Brain pericyte (primary cell): ENCODE measurements around the gene GTPBP1.

Source experiments
- DNase-seq: peaks from one replicate; pipeline ENCODE4 v3.0.0-alpha.2; 2012; ENCODE audit warnings: low read depth, low spot score

The GTPBP1 gene

DNA sequence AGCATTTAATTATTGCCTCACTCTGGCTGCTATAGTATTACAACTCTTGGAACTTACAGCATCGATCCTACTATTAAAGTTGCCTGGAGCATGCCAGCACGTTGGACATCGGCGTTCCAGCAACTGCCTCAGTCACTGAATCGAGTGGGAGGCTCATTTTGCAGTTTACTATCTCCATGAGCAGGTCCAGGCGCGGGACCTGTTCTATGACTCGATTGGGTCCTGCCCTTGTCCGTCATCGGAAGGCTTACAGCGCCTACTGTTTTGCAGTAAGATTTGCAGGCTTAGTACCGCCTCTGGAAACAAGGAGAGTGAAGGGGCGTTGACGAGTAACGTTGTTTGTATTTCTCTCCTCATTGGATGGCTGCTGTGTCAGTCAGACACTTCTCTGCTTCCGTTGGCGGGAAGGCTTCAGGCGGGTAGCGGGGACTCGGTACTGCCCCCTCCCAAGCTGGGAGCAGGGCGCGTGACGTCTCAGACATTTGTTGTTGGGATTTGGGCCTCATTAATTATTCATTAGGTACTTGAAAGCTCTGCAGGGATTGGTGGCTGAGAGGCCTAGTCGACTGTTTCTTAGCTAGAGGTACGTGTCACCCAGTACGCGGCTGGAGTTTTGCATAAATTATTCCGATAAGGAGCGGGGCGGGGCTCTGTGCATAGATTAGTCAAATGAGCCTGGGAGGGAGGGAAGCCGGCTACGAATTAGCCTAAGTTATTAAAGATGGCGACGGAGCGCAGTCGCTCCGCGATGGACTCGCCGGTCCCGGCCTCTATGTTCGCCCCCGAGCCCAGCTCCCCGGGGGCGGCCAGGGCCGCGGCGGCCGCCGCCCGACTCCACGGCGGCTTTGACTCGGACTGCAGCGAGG is at the start of gene GTPBP1:
Gene GTPBP1, plus strand, starts transcription at position 710 of the 866 bp plus-strand sequence. Its CDS starts 12 bp downstream, at position 722.
- peak; percentile 100 for DNase-seq

GRCh38 chr22:38656256-38657044 is 49.3 kb upstream of the GTPBP1 start, which contains the start of the genes CBY1 and FAM227A:
TSS of gene CBY1 (plus strand) at chr22:38656638. CDS start at chr22:38668055, 11,417 bp downstream.
TSS of gene FAM227A (minus strand) at chr22:38656392. CDS start at chr22:38650168, 6,224 bp downstream.
- DNase-seq = peak; percentile 70

- DNase-seq = peak; percentile 26
These were observed 48.5 kb upstream of the GTPBP1 start for GRCh38 chr22:38657045-38657909.

DNA sequence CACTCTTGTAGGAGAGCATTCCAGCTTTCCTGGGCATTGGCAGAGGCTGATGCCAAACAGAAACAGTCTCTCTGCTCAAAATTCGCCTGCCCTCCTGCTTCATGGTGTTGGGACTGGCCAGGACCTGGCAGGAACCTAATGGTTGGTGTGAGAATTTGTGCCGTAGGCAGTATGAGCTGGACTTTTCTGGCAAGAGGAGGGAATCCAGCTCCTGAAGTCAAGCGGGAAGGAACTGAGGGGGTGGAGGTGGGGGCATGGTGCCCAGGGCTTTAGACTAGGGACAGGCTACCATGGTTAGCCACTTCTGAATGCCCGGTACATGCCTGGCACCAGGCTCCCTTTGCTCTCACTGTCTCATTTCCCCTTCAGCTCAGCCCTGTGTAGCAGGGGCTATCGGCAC is 30.9 kb upstream of the GTPBP1 start:
- no peak for DNase-seq

GRCh38 chr22:38675833-38676232 is 29.9 kb upstream of the GTPBP1 start:
- no peak for DNase-seq

DNA sequence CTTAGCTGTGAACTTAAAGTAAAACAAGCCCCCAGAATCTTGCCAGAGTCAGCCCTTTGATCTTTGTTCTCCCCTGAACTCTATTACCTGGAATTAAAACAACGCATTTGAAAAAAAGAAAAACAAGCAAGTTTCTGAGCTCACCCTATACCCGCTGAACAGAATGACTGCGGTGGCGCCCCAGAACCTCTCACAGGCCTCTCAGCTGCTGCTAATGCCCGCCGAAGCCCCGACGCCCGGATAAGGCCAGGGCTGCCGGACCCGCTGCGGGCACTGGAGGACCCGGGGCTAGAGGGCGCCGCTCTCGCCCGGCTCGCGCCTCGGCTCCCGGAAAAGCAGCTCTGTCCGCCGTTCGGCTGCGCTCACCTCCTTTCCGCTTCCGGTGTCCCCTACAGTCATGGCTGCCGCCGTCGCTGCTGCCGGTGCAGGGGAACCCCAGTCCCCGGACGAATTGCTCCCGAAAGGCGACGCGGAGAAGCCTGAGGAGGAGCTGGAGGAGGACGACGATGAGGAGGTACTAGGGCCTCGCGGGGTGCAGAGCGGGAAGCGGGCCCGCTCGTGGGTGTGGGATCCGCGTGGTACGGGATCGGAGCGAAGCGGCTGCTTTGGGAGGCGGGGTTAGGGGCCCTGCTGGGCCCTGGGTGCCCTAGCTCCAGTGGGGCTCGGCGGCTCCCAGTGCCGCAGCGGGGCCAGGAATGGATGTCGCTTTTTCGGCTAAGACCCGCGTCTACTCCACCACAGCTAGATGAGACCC is 24.0 kb upstream of the GTPBP1 start, which contains the start of gene TOMM22:
Gene TOMM22, plus strand, starts transcription at position 376 of the 754 bp plus-strand sequence. Its CDS starts 22 bp downstream, at position 398.
- no peak for DNase-seq

DNA sequence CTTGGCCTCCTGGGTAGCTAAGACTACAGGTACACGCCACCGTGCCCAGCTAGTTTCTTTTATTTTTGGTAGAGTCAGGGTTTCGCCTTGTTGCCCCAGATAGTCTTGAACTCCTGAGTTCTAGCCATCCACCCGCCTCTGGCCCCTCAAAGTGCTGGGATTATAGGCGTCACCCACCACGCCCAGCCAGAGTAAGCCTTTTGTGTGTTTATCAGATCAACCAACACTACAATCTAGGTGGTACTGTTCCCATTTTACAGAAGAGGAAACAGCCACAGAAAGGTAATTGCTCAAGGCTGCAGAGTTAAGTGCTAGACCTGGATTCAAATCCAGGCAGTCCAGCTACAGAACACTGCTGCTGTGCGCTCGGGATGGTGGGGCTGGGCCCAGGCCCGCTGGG is 20.8 kb upstream of the GTPBP1 start:
- DNase-seq = no peak

GRCh38 chr22:38685761-38686160 is 20.0 kb upstream of the GTPBP1 start:
- no peak for DNase-seq

- DNase-seq = no peak
These were observed 16.1 kb upstream of the GTPBP1 start for GRCh38 chr22:38689651-38690050.

GRCh38 chr22:38694049-38694448 is 11.7 kb upstream of the GTPBP1 start:
- no peak for DNase-seq

GRCh38 chr22:38694940-38695339 is 10.8 kb upstream of the GTPBP1 start:
- no peak for DNase-seq

DNA sequence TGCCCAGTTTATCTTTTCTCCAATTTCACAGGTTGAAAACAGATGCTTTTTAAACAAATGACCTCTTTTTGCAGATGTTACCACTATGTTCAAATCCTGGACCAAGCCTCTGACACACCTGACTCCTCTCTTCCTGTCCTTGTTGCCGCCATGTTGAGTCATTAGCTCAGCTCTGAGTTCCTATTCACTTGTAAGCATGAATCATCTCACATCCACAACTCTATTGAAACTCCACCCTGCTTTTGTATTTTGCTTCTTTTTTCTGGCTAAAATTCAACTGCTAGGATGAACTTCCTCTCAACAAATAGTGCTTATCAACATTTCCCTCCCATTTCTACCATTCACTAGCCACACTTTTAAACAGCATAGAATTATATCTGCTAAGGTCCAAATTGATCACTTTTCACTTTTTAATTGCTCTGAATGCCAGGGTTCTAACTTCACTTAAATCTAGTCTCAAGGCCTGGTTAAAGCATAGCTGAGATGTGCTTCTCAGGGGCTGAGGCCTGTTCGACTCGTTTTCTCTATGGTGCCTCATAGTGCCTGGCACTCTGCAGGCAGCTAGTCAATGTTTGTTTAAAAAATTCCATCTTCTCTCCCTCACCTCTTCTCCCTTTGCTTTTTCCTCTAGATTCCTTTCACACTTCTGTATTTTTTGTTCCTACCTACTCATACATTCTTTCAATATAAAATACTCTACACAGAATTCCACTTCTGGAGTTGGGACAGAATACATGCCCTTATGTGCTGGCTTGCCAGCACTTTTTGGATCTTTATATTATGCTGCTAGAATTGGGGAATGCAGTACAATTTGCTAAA is 8.9 kb upstream of the GTPBP1 start:
- no peak for DNase-seq

DNA sequence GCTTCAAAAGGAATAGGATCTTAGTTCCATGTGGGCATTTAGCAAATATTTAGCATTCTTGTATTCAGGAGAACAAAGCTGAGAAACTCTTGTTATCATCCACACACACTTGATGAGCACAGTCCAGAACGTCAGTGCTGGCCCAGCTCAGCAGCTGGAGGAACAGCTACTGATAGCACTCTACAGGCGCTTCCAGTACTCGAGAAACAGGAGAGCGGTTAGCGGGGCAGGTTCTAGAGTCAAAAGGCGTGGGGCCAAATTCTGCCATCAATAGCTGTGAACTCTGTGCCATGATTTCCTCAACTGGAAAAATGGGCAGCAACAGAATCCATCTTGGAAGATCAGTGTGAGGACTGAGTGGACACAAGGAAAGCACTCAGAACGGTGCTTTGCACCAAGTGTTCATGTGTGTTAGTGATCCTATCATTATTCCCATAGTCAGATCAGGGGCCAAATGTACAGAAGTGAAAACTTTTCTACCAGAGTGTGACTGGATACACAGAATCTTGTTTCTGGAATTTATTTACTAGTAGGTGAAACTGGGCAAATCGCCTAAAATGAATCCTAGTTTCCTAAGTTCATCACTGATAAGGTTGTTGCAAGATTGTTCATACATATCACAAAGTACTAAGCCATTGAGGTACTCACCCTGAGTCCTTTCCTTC is 8.2 kb upstream of the GTPBP1 start:
- DNase-seq = no peak

DNA sequence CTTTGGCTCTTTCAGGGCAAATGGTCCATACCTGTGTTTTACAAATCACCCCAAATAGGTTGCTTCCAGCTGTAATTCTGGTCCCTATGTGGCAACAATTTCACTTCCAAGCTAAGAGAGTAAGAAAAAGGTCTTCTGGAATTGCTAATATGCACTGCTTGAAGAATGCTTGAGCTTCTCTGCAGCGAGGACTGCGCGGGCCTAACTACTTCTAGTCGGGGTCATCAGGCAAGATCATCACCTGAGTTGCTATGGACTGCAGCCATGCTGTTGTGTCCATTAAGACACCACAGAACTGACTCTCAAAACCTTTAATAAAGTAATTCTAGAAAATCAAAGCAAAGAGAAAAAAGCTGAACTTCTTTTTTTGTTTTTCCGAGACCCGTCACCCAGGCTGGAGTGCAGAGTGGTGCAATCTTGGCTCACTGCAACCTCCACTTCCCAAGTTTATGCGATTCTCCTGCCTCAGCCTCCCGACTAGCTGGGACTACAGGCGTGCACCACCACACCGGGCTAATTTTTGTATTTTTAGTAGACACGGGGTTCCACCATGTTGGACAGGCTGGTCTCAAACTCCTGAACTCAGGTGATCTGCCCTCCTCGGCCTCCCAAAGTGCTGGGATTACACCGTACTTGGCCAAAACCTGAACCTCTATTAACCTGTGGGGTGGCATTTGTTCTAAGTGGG is 7.2 kb upstream of the GTPBP1 start:
- no peak for DNase-seq

GRCh38 chr22:38699143-38699542 is 6.6 kb upstream of the GTPBP1 start:
- no peak for DNase-seq

DNA sequence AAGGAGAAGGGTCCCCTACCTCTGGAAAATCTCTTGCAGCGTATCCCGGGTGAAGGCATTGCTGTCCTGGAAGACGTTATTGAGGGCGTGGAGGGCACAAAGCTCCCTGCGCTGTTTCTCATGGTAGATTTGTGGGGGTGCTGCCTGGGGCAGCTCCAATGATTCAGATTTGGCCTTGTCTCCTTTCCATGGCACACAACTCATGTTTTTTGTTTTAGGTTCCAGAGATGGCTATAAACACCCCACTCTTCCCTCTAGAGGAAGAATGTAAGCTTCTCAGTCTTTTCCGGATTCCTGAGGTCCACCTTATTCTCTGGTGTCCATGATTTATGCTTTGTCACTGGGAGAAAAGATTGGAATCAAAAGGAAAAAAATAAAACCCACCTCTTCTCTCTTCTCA is 6.0 kb upstream of the GTPBP1 start:
- no peak for DNase-seq

DNA sequence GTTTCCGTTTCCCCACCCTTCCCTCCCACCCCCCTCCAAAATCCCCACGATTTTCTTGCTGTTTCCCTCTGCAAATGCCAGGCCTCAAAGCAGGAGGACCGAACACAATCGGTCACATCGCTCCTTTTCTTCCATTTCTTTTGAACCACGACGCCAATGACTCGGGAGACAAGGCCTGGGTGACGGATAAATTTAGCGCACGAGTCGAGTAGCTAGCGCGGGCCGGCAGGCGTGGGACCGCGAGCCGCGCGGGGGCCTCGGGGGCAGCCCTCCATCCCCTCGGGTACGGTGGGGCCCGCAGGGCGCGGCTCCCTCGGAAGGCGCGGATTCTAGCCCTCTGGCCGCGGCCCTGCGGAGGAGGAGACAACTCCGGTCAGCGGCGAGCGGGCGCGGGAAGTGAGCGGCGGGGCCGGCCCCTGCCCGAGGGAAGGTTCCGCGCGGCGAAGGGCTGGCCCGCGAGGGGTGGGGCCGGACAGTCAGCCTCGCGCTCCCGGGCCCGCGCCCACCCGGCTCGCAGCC is 5.4 kb upstream of the GTPBP1 start:
- DNase-seq = no peak
